ENCODE measurements around the gene RNF157. TPM values are rescaled to one million over a fixed set of nuclear protein-coding genes. Genes with fewer than 3 reads are reported as not detected.

Gene RNF157
- polyA plus RNA-seq, 1 experiment: 1.6 TPM

- TF ChIP-seq CTCF (IDR thresholded peaks at IDR 0.05; ENCODE audit: low read depth, low read length): no peak
- Histone ChIP-seq H3K27ac (ENCODE audit: low read depth, low read length) (no peak overlapping the region), H3K4me3 (ENCODE audit: low read depth, low read length) (no peak overlapping the region), H3K9me3 (ENCODE audit: control insufficient read depth, insufficient read depth, low read length) (no peaks in the 10 kb centered on the region; the same call in 1 of the 2 replicates), H3K27me3 (ENCODE audit: control insufficient read depth, insufficient read depth, low read length) (peaks cover 2% of the 10 kb centered on the region)
- ChIA-PET POLR2A (no interaction called here), CTCF (interaction anchor here (0.6 to 1.6 kb wide), 2 partner anchors 8 to 126 kb away, joined by 3 to 12 read pairs; no protein-coding TSS in a partner anchor)
- no peak for DNase-seq (ENCODE audit: low read depth, low spot score)
Observed at GRCh38 chr17:76173474-76173873, 66.8 kb downstream of the RNF157 start.

- Histone ChIP-seq H3K9me3 (ENCODE audit: control insufficient read depth, insufficient read depth, low read length) (peaks cover 3% of the 10 kb centered on the region; the same call in 1 of the 2 replicates), H3K27me3 (ENCODE audit: control insufficient read depth, insufficient read depth, low read length) (peaks cover 2% of the 10 kb centered on the region), H3K27ac (ENCODE audit: low read depth, low read length) (no peak overlapping the region), H3K4me3 (ENCODE audit: low read depth, low read length) (no peak overlapping the region)
- ChIA-PET CTCF (interaction anchor here (0.8 to 1.5 kb wide), 2 partner anchors 10 to 266 kb away, joined by 3 to 7 read pairs; no protein-coding TSS in a partner anchor), POLR2A (no interaction called here)
- TF ChIP-seq CTCF (IDR thresholded peaks at IDR 0.05; ENCODE audit: low read depth, low read length): no peak
- DNase-seq (ENCODE audit: low read depth, low spot score): no peak
Observed at GRCh38 chr17:76171706-76172105, 68.6 kb downstream of the RNF157 start.

- POLR2A ChIA-PET: no interaction called here
- no peak for TF ChIP-seq CTCF (IDR thresholded peaks at IDR 0.05; ENCODE audit: low read depth, low read length)
- CTCF ChIA-PET: no interaction called here
- Histone ChIP-seq H3K27me3 (ENCODE audit: control insufficient read depth, insufficient read depth, low read length) (peaks cover 2% of the 10 kb centered on the region), H3K4me3 (ENCODE audit: low read depth, low read length) (no peak overlapping the region), H3K9me3 (ENCODE audit: control insufficient read depth, insufficient read depth, low read length) (peaks cover 3% of the 10 kb centered on the region; the same call in 1 of the 2 replicates), H3K27ac (ENCODE audit: low read depth, low read length) (no peak overlapping the region)
- DNase-seq (ENCODE audit: low read depth, low spot score): no peak
Observed at GRCh38 chr17:76170114-76170513, 70.2 kb downstream of the RNF157 start.

GRCh38 chr17:76166906-76167305 lies 73.4 kb downstream of the RNF157 start:
- no peak for DNase-seq (ENCODE audit: low read depth, low spot score)
- Histone ChIP-seq H3K9me3 (ENCODE audit: control insufficient read depth, insufficient read depth, low read length) (peaks cover 3% of the 10 kb centered on the region; the same call in 1 of the 2 replicates), H3K27me3 (ENCODE audit: control insufficient read depth, insufficient read depth, low read length) (peaks cover 5% of the 10 kb centered on the region), H3K4me3 (ENCODE audit: low read depth, low read length) (no peak overlapping the region), H3K27ac (ENCODE audit: low read depth, low read length) (no peak overlapping the region)
- no peak for TF ChIP-seq CTCF (IDR thresholded peaks at IDR 0.05; ENCODE audit: low read depth, low read length)
- ChIA-PET POLR2A (no interaction called here), CTCF (interaction anchor here (1.3 to 3.7 kb wide), 2 partner anchors 11 to 15 kb away, joined by 4 to 23 read pairs; no protein-coding TSS in a partner anchor)

GRCh38 chr17:76166168-76166567 lies 74.1 kb downstream of the RNF157 start:
- no peak overlapping the region for H3K4me3 ChIP-seq (ENCODE audit: low read depth, low read length)
- H3K27me3 ChIP-seq (ENCODE audit: control insufficient read depth, insufficient read depth, low read length): peaks cover 12% of the 10 kb centered on the region
- POLR2A ChIA-PET: no interaction called here
- H3K27ac ChIP-seq (ENCODE audit: low read depth, low read length): no peak overlapping the region
- no peak for TF ChIP-seq CTCF (IDR thresholded peaks at IDR 0.05; ENCODE audit: low read depth, low read length)
- CTCF ChIA-PET: interaction anchor here (1.3 to 3.7 kb wide), 2 partner anchors 12 to 16 kb away, joined by 4 to 23 read pairs; no protein-coding TSS in a partner anchor
- H3K9me3 ChIP-seq (ENCODE audit: control insufficient read depth, insufficient read depth, low read length): peaks cover 3% of the 10 kb centered on the region; the same call in 1 of the 2 replicates
- no peak for DNase-seq (ENCODE audit: low read depth, low spot score)
